H1 (cell line): ENCODE results near the gene NR3C2. TPM values are rescaled to one million over a fixed set of nuclear protein-coding genes. Genes with fewer than 3 reads are reported as not detected.

ENCODE experiments used
- CTCF ChIA-PET: fragments of 300-600 bp; sonication (Branson Sonifier 250); formaldehyde crosslinking; loops from one replicate; lab custom pipeline; 2021; ENCODE audit not compliant: partially characterized antibody; lab: Charles Lee
- POLR2A ChIA-PET: fragments of 300-600 bp; sonication (Branson Sonifier 250); formaldehyde crosslinking; loops from one replicate; lab custom pipeline; 2021; ENCODE audit warnings: inconsistent platforms; ENCODE audit not compliant: partially characterized antibody; lab: Charles Lee
- DNase-seq, 2 experiments: peaks; one replicate each; pipeline versions ENCODE4 v3.0.0 to v3.0.0-alpha.2; 2010 to 2022; ENCODE audit warnings: low spot score in 2 of 2, low read depth in 1 of 2, mixed read lengths in 1 of 2
- FAIRE-seq: peaks from 2 replicates; lab custom pipeline; 2011; peaks lifted over from hg19 to GRCh38; lab: Jason Lieb, UNC
- H2AFZ ChIP-seq: 2 replicates; pipeline ENCODE4 v1.8.1; 2012; ENCODE audit warnings: low read length, inconsistent platforms
- H2AK5ac ChIP-seq: 2 replicates; pipeline ENCODE4 v1.6.1; 2013; ENCODE audit warnings: low read depth, low read length
- H2BK120ac ChIP-seq: replicated peaks from 2 replicates; pipeline ENCODE3; 2013; ENCODE audit warnings: low read depth, low read length, inconsistent platforms
- H2BK12ac ChIP-seq: 2 replicates; pipeline ENCODE4 v1.6.1; 2013; ENCODE audit warnings: low read depth, low read length
- H2BK15ac ChIP-seq: 2 replicates; pipeline ENCODE4 v1.6.1; 2013; ENCODE audit warnings: low read length
- H2BK20ac ChIP-seq: 2 replicates; pipeline ENCODE4 v1.6.1; 2013; ENCODE audit warnings: low read length
- H2BK5ac ChIP-seq: 2 replicates; pipeline ENCODE4 v1.6.1; 2013; ENCODE audit warnings: low read depth, low read length
- H3K14ac ChIP-seq: 2 replicates; pipeline ENCODE4 v1.6.1; 2013; ENCODE audit warnings: inconsistent platforms; ENCODE audit not compliant: insufficient read length
- H3K18ac ChIP-seq: 2 replicates; pipeline ENCODE4 v1.6.1; 2013; ENCODE audit warnings: low read length; ENCODE audit errors: extremely low read depth
- H3K23ac ChIP-seq: 2 replicates; pipeline ENCODE4 v1.6.1; 2013; ENCODE audit warnings: inconsistent platforms; ENCODE audit not compliant: insufficient read length
- H3K23me2 ChIP-seq: 2 replicates; pipeline ENCODE4 v1.6.1; 2013; ENCODE audit warnings: low read depth, low read length
- H3K27ac ChIP-seq: 2 replicates; pipeline ENCODE4 v1.6.1; 2011; ENCODE audit warnings: low read depth, low read length, inconsistent platforms
- H3K27me3 ChIP-seq, 4 experiments: replicated peaks in 1 of 4; 1 replicate in 1 of 4; 2 replicates in 3 of 4; pipeline versions ENCODE4 v1.6.1 to v1.8.1; 2011 to 2013; ENCODE audit warnings: low read length in 3 of 4, mild to moderate bottlenecking in 3 of 4, inconsistent platforms in 2 of 4, mixed read lengths in 2 of 4, moderate library complexity in 1 of 4; ENCODE audit not compliant: control insufficient read depth in 3 of 4, insufficient read depth in 3 of 4; ENCODE audit errors: extremely low read depth in 1 of 4
- H3K36me3 ChIP-seq, 4 experiments: 2 replicates each; pipeline versions ENCODE4 v1.6.1 to v1.8.1; 2011 to 2013; ENCODE audit warnings: mild to moderate bottlenecking in 4 of 4, low read length in 3 of 4, moderate library complexity in 2 of 4, control low read depth in 1 of 4, inconsistent platforms in 1 of 4; ENCODE audit not compliant: insufficient read depth in 4 of 4, control insufficient read depth in 2 of 4
- H3K4ac ChIP-seq: replicated peaks from 2 replicates; pipeline ENCODE3; 2013; ENCODE audit warnings: low read length, low read depth, mixed read lengths, inconsistent platforms; ENCODE audit not compliant: insufficient read length
- H3K4me1 ChIP-seq, 4 experiments: replicated peaks in 1 of 4; 1 replicate in 1 of 4; 2 replicates in 3 of 4; pipeline versions ENCODE4 v1.6.1 to v1.8.1; 2011 to 2013; ENCODE audit warnings: low read length in 3 of 4, inconsistent platforms in 2 of 4, mixed read lengths in 1 of 4; ENCODE audit not compliant: insufficient read depth in 4 of 4, control insufficient read depth in 3 of 4
- H3K4me2 ChIP-seq, 2 experiments: 2 replicates each; pipeline versions ENCODE4 v1.6.1 to v1.8.1; 2011 to 2013; ENCODE audit warnings: low read depth in 2 of 2, low read length in 2 of 2, control low read depth in 1 of 2, inconsistent platforms in 1 of 2, mild to moderate bottlenecking in 1 of 2; ENCODE audit not compliant: insufficient read depth in 1 of 2
- H3K4me3 ChIP-seq, 4 experiments: fragments of 200-600, 300-600 bp in 1 of 4; sonication (generic), shearing (Covaris generic), sonication (Bioruptor Twin) in 1 of 4; 2 replicates each; pipeline versions ENCODE4 v1.5.1 to v1.8.1; 2011 to 2016; ENCODE audit warnings: low read length in 4 of 4, low read depth in 3 of 4, control low read depth in 2 of 4, inconsistent platforms in 2 of 4, mild to moderate bottlenecking in 2 of 4, mixed read lengths in 1 of 4, moderate library complexity in 1 of 4; ENCODE audit not compliant: insufficient read depth in 2 of 4; ENCODE audit errors: extremely low read depth in 1 of 4
- H3K56ac ChIP-seq: replicated peaks from 2 replicates; pipeline ENCODE3; 2013; ENCODE audit warnings: low read depth, mild to moderate bottlenecking, mixed read lengths, low read length, inconsistent platforms; ENCODE audit not compliant: insufficient read length
- H3K79me1 ChIP-seq: 2 replicates; pipeline ENCODE4 v1.6.1; 2013; ENCODE audit warnings: low read depth, low read length, control low read depth
- H3K79me2 ChIP-seq, 2 experiments: 2 replicates each; pipeline versions ENCODE4 v1.6.1 to v1.8.1; 2012 to 2013; ENCODE audit warnings: low read length in 2 of 2, mild to moderate bottlenecking in 2 of 2, inconsistent platforms in 1 of 2; ENCODE audit not compliant: insufficient read depth in 2 of 2, control insufficient read depth in 1 of 2
- H3K9ac ChIP-seq, 4 experiments: replicated peaks in 1 of 4; 1 replicate in 1 of 4; 2 replicates in 3 of 4; pipeline versions ENCODE4 v1.6.1 to v1.8.1; 2011 to 2013; ENCODE audit warnings: low read depth in 3 of 4, low read length in 3 of 4, control low read depth in 2 of 4, mild to moderate bottlenecking in 2 of 4, moderate library complexity in 2 of 4, inconsistent platforms in 1 of 4; ENCODE audit errors: extremely low read depth in 1 of 4
- H3K9me3 ChIP-seq, 2 experiments: 2 replicates each; pipeline versions ENCODE4 v1.6.1 to v1.8.1; 2012 to 2013; ENCODE audit warnings: mild to moderate bottlenecking in 2 of 2, moderate library complexity in 2 of 2, control low read depth in 1 of 2, inconsistent platforms in 1 of 2, low read depth in 1 of 2, low read length in 1 of 2, mixed read lengths in 1 of 2; ENCODE audit not compliant: insufficient read depth in 2 of 2
- H4K20me1 ChIP-seq, 2 experiments: replicated peaks in 1 of 2; 2 replicates each; pipeline versions ENCODE3 to v1.8.1; 2011 to 2013; ENCODE audit warnings: inconsistent platforms in 2 of 2, low read length in 2 of 2, mild to moderate bottlenecking in 1 of 2; ENCODE audit not compliant: insufficient read depth in 2 of 2, control insufficient read depth in 1 of 2
- H4K5ac ChIP-seq: 2 replicates; pipeline ENCODE4 v1.6.1; 2013; ENCODE audit warnings: low read length, low read depth, mixed read lengths, inconsistent platforms; ENCODE audit not compliant: insufficient read length
- H4K8ac ChIP-seq: 2 replicates; pipeline ENCODE4 v1.8.0; 2013; ENCODE audit warnings: mild to moderate bottlenecking, moderate library complexity, low read length, inconsistent platforms; ENCODE audit not compliant: insufficient read depth; ENCODE audit errors: extremely low read depth
- H4K91ac ChIP-seq: replicated peaks from 2 replicates; pipeline ENCODE3; 2013; ENCODE audit warnings: low read length, mixed read lengths, inconsistent platforms; ENCODE audit not compliant: insufficient read length
- BRCA1 ChIP-seq: IDR thresholded peaks from 2 replicates; pipeline ENCODE4 v1.6.1; 2012; ENCODE audit warnings: low read depth, low read length, improper control_type of control experiment
- JUND ChIP-seq: IDR thresholded peaks from 2 replicates; pipeline ENCODE4 v1.6.1; 2011; ENCODE audit warnings: mild to moderate bottlenecking, improper control_type of control experiment, low read length
- RXRA ChIP-seq: IDR thresholded peaks from 2 replicates; pipeline ENCODE4 v1.6.1; 2011; ENCODE audit warnings: low read depth, mild to moderate bottlenecking, low read length, moderate library complexity; ENCODE audit not compliant: insufficient read depth
- SP1 ChIP-seq: IDR thresholded peaks from 2 replicates; pipeline ENCODE4 v1.6.1; 2011; ENCODE audit warnings: low read depth, low read length
- SRF ChIP-seq: IDR thresholded peaks from 2 replicates; pipeline ENCODE4 v1.6.1; 2011; ENCODE audit warnings: mild to moderate bottlenecking, low read depth, low read length, moderate library complexity
- ZNF274 ChIP-seq: IDR thresholded peaks from 2 replicates; pipeline ENCODE4 v1.7.0; 2012; ENCODE audit warnings: low read length, borderline replicate concordance; ENCODE audit errors: extremely low read depth
- WGBS, 2 experiments: shearing (Covaris generic) in 1 of 2; methylation state at CpG; one replicate each; pipeline versions ENCODE4 v1.1.6 to v1.1.7; 2013 to 2015; ENCODE audit warnings: low lambda C conversion rate in 2 of 2, mixed read lengths in 2 of 2, inconsistent platforms in 1 of 2, low coverage in 1 of 2, missing lambda C conversion rate in 1 of 2; ENCODE audit not compliant: insufficient replicate concordance in 2 of 2, insufficient coverage in 1 of 2, insufficient read length in 1 of 2; ENCODE audit errors: extremely low coverage in 1 of 2, missing lambda C conversion rate in 1 of 2; 5-methylcytosine and 5-hydroxymethylcytosine counted together
- polyA plus RNA-seq, 7 experiments: library from polyadenylated mRNA; depleted of rRNA in 3 of 7; stranded (reverse) in 5 of 7; unstranded in 2 of 7; fragments of >200 nt in 5 of 7; fragments of 200-250 nt in 2 of 7; gene quantifications; 1 replicate in 5 of 7; 2 replicates in 1 of 7; 4 replicates in 1 of 7; pipeline versions ENCODE4 v1.2.1 to v1.2.3, GENCODE V29; 2011 to 2013; ENCODE audit warnings: missing spikeins in 2 of 7, mixed read lengths in 2 of 7
- total RNA-seq: library from RNA; stranded (reverse); fragmentation: NEBNext Ultra II Directional; extraction: Animal tissue kit (Norgen Biotek cat#: 25700); gene quantifications from 2 replicates; pipeline ENCODE4 v1.2.1, GENCODE V29; 2021
- TF ChIP-seq, protein P1 (sequence below): IDR thresholded peaks from 2 replicates; pipeline ENCODE4 v1.6.1; 2012; ENCODE audit warnings: inconsistent platforms

The NR3C2 gene
- total and polyA plus RNA-seq, 2 of the 8 experiments (the other 6 are each of a cell fraction or from before 2014, with no cell fraction given), result 0.80 to 3.9 TPM

- H3K27ac ChIP-seq, result no peak overlapping the region
- 97% methylated on average over 2 of the region's 2 CpGs; no CpG with 5 or more reads in 1 of the 2 experiments for WGBS, 2 experiments
- no peak overlapping the region for H3K14ac ChIP-seq
- H2BK120ac ChIP-seq, result no peak overlapping the region
- no peak for FAIRE-seq
- H3K4me1 ChIP-seq, result peaks cover 0 to 3% (median 0%) of the 10 kb centered on the region in 4 experiments; a peak in 1 of 7 replicates
- no peak overlapping the region for H4K5ac ChIP-seq
- H4K20me1 ChIP-seq, result no peaks in the 10 kb centered on the region
- H4K91ac ChIP-seq, result no peak overlapping the region
- CTCF ChIA-PET, result interaction anchor here (0.7 to 1.6 kb wide), 3 partner anchors 12 to 34 kb away, joined by 3 read pairs; no protein-coding TSS in a partner anchor
- no peak overlapping the region for H2BK5ac ChIP-seq
- TF ChIP-seq SRF (no peak), BRCA1 (no peak), RXRA (no peak), ZNF274 (no peak), JUND (no peak), SP1 (no peak)
- TF ChIP-seq, protein P1, sequence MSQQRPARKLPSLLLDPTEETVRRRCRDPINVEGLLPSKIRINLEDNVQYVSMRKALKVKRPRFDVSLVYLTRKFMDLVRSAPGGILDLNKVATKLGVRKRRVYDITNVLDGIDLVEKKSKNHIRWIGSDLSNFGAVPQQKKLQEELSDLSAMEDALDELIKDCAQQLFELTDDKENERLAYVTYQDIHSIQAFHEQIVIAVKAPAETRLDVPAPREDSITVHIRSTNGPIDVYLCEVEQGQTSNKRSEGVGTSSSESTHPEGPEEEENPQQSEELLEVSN, result no peak
- TF ChIP-seq, all 59 proteins: peak for 0
- no peak overlapping the region for H3K4ac ChIP-seq
- POLR2A ChIA-PET, result no interaction called here
- no peaks in the 10 kb centered on the region for H3K79me1 ChIP-seq
- no peak overlapping the region for H4K8ac ChIP-seq
- no peak overlapping the region for H2BK20ac ChIP-seq
- H3K4me3 ChIP-seq, result no peak overlapping the region
- H2AK5ac ChIP-seq, result no peak overlapping the region
- no peak overlapping the region for H2AFZ ChIP-seq
- H2BK15ac ChIP-seq, result no peak overlapping the region
- H3K23me2 ChIP-seq, result no peaks in the 10 kb centered on the region
- no peak for DNase-seq
- H3K56ac ChIP-seq, result no peak overlapping the region
- no peak overlapping the region for H3K23ac ChIP-seq
- H3K9me3 ChIP-seq, result no peaks in the 10 kb centered on the region
- no peak overlapping the region for H2BK12ac ChIP-seq
- H3K27me3 ChIP-seq, result no peaks in the 10 kb centered on the region
- H3K18ac ChIP-seq, result no peak overlapping the region
- H3K79me2 ChIP-seq, result no peaks in the 10 kb centered on the region
- no peaks in the 10 kb centered on the region for H3K36me3 ChIP-seq
- H3K4me2 ChIP-seq, result no peak overlapping the region
- H3K9ac ChIP-seq, result no peak overlapping the region
Measured at GRCh38 chr4:148412460-148412994, 29.7 kb downstream of the NR3C2 start.
